ENCODE data around the gene SMAD6. TPM values are rescaled to one million over a fixed set of nuclear protein-coding genes. Genes with fewer than 3 reads are reported as not detected.

The SMAD6 gene
- total RNA-seq, 1 donor: 31.8 TPM

GRCh38 chr15:66777054-66777453 lies 75.0 kb downstream of the SMAD6 start:
- Histone ChIP-seq H2AFZ (ENCODE audit: low read length) (no peak overlapping the region), H3K4me3 (ENCODE audit: insufficient read depth, low read length) (no peak overlapping the region), H3K27ac (ENCODE audit: low read depth, low read length) (peak overlapping the region; percentile 23), H3K4me2 (ENCODE audit: insufficient read depth, low read length) (no peak overlapping the region), H3K27me3 (ENCODE audit: insufficient read depth, low read length) (no peaks in the 10 kb centered on the region), H3K79me2 (ENCODE audit: insufficient read depth, low read length) (peaks cover 91% of the 10 kb centered on the region), H3K4me1 (ENCODE audit: insufficient read depth, low read length) (peaks cover 63% of the 10 kb centered on the region), H3K9me3 (ENCODE audit: low read depth, low read length) (no peaks in the 10 kb centered on the region), H3K36me3 (ENCODE audit: insufficient read depth, low read length) (peaks cover 14% of the 10 kb centered on the region), H4K20me1 (ENCODE audit: insufficient read depth, low read length) (peaks cover 39% of the 10 kb centered on the region)
- TF ChIP-seq CTCF (IDR thresholded peaks at IDR 0.05; ENCODE audit: extremely low read depth, low read depth, low read length): no peak
- DNase-seq (ENCODE audit: insufficient read length, low spot score, missing footprints): no peak

GRCh38 chr15:66777596-66778313 lies 75.7 kb downstream of the SMAD6 start:
- Histone ChIP-seq H3K4me1 (ENCODE audit: insufficient read depth, low read length) (peaks cover 58% of the 10 kb centered on the region), H2AFZ (ENCODE audit: low read length) (no peak overlapping the region), H3K4me2 (ENCODE audit: insufficient read depth, low read length) (no peak overlapping the region), H4K20me1 (ENCODE audit: insufficient read depth, low read length) (peaks cover 34% of the 10 kb centered on the region), H3K36me3 (ENCODE audit: insufficient read depth, low read length) (peaks cover 21% of the 10 kb centered on the region), H3K79me2 (ENCODE audit: insufficient read depth, low read length) (peaks cover 88% of the 10 kb centered on the region), H3K27me3 (ENCODE audit: insufficient read depth, low read length) (no peaks in the 10 kb centered on the region), H3K27ac (ENCODE audit: low read depth, low read length) (peak overlapping the region; percentile 23), H3K4me3 (ENCODE audit: insufficient read depth, low read length) (no peak overlapping the region), H3K9me3 (ENCODE audit: low read depth, low read length) (no peaks in the 10 kb centered on the region)
- no peak for TF ChIP-seq CTCF (IDR thresholded peaks at IDR 0.05; ENCODE audit: extremely low read depth, low read depth, low read length)
- DNase-seq (ENCODE audit: insufficient read length, low spot score, missing footprints): peak; percentile 54

- Histone ChIP-seq H3K36me3 (ENCODE audit: insufficient read depth, low read length) (peaks cover 24% of the 10 kb centered on the region), H2AFZ (ENCODE audit: low read length) (no peak overlapping the region), H3K27ac (ENCODE audit: low read depth, low read length) (peak overlapping the region; percentile 5), H3K9me3 (ENCODE audit: low read depth, low read length) (no peaks in the 10 kb centered on the region), H3K4me3 (ENCODE audit: insufficient read depth, low read length) (no peak overlapping the region), H3K79me2 (ENCODE audit: insufficient read depth, low read length) (peaks cover 84% of the 10 kb centered on the region), H3K4me2 (ENCODE audit: insufficient read depth, low read length) (no peak overlapping the region), H4K20me1 (ENCODE audit: insufficient read depth, low read length) (peaks cover 33% of the 10 kb centered on the region), H3K4me1 (ENCODE audit: insufficient read depth, low read length) (peaks cover 54% of the 10 kb centered on the region), H3K27me3 (ENCODE audit: insufficient read depth, low read length) (no peaks in the 10 kb centered on the region)
- no peak for TF ChIP-seq CTCF (IDR thresholded peaks at IDR 0.05; ENCODE audit: extremely low read depth, low read depth, low read length)
- DNase-seq (ENCODE audit: insufficient read length, low spot score, missing footprints): peak; percentile 49
Measured at GRCh38 chr15:66778314-66778665, 76.3 kb downstream of the SMAD6 start.

GRCh38 chr15:66778716-66779115 lies 76.7 kb downstream of the SMAD6 start:
- Histone ChIP-seq H3K4me1 (ENCODE audit: insufficient read depth, low read length) (peaks cover 49% of the 10 kb centered on the region), H3K9me3 (ENCODE audit: low read depth, low read length) (no peaks in the 10 kb centered on the region), H2AFZ (ENCODE audit: low read length) (no peak overlapping the region), H3K4me2 (ENCODE audit: insufficient read depth, low read length) (no peak overlapping the region), H3K4me3 (ENCODE audit: insufficient read depth, low read length) (no peak overlapping the region), H4K20me1 (ENCODE audit: insufficient read depth, low read length) (peaks cover 29% of the 10 kb centered on the region), H3K36me3 (ENCODE audit: insufficient read depth, low read length) (peaks cover 27% of the 10 kb centered on the region), H3K27ac (ENCODE audit: low read depth, low read length) (peak overlapping the region; percentile 84), H3K27me3 (ENCODE audit: insufficient read depth, low read length) (no peaks in the 10 kb centered on the region), H3K79me2 (ENCODE audit: insufficient read depth, low read length) (peaks cover 83% of the 10 kb centered on the region)
- peak; percentile 56 for DNase-seq (ENCODE audit: insufficient read length, low spot score, missing footprints)
- TF ChIP-seq CTCF (IDR thresholded peaks at IDR 0.05; ENCODE audit: extremely low read depth, low read depth, low read length): no peak

Measured in osteoblast (primary cell).